Endothelial cell of umbilical vein (primary cell): ENCODE results near the gene RIPK4.

Source experiments
- GATA2 ChIP-seq: IDR thresholded peaks from 2 replicates; pipeline ENCODE4 v1.7.0; 2011; ENCODE audit warnings: low read depth, mild to moderate bottlenecking, moderate library complexity, mixed read lengths, low read length; ENCODE audit not compliant: insufficient read length, insufficient read depth
- POLR2A ChIP-seq: IDR thresholded peaks from 2 replicates; pipeline ENCODE4 v1.6.1; 2012; ENCODE audit warnings: low read depth, mild to moderate bottlenecking, control low read depth, low read length
- TF ChIP-seq, protein P1 (sequence below), 2 donors: IDR thresholded peaks; 1 replicate in 1 of 2; 2 replicates in 1 of 2; pipeline ENCODE4 v1.5.1; 2011; ENCODE audit warnings: low read length in 2 of 2, mild to moderate bottlenecking in 2 of 2, moderate library complexity in 2 of 2, control low read depth in 1 of 2, inconsistent platforms in 1 of 2, low read depth in 1 of 2; ENCODE audit not compliant: insufficient read depth in 1 of 2; ENCODE audit errors: extremely low read depth in 1 of 2

DNA sequence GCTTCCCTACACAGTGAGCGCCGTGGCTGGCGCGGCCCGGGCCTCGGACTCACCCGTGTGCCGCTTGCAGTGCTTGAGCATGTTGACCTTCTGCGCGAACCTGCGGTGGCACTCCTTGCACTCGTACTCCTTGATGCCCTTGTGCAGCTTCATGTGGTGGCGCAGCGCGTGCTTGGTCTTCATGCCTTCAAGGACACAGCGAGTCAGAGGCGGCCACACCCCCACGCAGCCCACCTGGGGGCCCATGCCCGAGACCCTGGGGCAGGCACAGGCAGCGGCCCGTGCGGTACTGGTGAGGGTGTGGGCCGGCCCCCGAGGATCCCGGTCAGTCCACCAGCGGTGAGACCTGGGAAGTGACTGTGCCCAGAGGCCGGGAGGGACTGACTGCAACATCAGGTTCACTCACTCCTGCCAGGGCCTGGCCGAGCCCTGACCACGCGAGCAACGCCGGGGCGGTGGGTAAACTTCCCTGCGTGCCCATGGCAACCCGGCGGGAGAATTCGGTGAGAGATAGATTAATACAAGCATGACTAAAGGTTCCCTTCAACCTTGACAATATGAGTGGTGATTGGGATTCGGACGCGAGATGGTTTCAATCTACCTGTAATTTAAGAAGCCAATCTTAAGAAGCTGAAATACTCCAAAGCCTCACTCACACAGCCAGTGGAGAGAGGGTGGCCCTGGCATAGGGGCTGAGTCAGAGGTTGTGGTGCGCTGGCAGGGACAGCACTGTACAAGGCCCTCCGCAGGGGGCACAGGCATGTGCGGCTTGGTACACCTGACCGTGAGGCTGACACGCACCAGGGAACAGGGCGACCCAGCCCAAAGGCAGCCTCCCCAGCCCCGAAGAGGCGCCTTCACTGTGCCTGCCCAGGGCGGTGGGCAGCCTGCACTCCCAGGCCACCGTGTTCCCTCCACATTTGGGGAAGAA, 49.1 kb upstream of the RIPK4 start:
- TF ChIP-seq, protein P1, sequence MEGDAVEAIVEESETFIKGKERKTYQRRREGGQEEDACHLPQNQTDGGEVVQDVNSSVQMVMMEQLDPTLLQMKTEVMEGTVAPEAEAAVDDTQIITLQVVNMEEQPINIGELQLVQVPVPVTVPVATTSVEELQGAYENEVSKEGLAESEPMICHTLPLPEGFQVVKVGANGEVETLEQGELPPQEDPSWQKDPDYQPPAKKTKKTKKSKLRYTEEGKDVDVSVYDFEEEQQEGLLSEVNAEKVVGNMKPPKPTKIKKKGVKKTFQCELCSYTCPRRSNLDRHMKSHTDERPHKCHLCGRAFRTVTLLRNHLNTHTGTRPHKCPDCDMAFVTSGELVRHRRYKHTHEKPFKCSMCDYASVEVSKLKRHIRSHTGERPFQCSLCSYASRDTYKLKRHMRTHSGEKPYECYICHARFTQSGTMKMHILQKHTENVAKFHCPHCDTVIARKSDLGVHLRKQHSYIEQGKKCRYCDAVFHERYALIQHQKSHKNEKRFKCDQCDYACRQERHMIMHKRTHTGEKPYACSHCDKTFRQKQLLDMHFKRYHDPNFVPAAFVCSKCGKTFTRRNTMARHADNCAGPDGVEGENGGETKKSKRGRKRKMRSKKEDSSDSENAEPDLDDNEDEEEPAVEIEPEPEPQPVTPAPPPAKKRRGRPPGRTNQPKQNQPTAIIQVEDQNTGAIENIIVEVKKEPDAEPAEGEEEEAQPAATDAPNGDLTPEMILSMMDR (IDR thresholded peaks at IDR 0.05; ENCODE audit: extremely low read depth in 1 of 2, insufficient read depth in 1 of 2, low read depth in 1 of 2, low read length in 2 of 2), result no peak
- TF ChIP-seq GATA2 (no peak), POLR2A (no peak)
